K562 (cell line): Measurements from ENCODE around the gene MMP1. TPM values are rescaled to one million over a fixed set of nuclear protein-coding genes. Genes with fewer than 3 reads are reported as not detected.
A peak's percentile ranks its signal among the peaks of the same experiment; 100 is the strongest.

Experiments
- ATAC-seq: fragments of 200-7000 bp; cut with Tn5 transposase; 3 replicates; pipeline ENCODE4 v1.9.1; 2020; ENCODE audit warnings: moderate library complexity
- BruUV-seq: library from RNA; stranded (reverse); fragments of 400-500 nt; replicated peaks from 2 replicates; lab custom pipeline; 2021; lab: Mats Ljungman, UMichigan
- CTCF ChIA-PET: fragments of 300-600 bp; formaldehyde crosslinking; extraction: SDS; loops from one replicate; lab custom pipeline; 2021; ENCODE audit warnings: low intra/inter-chr PET ratio; lab: Yijun Ruan, JAX
- POLR2A ChIA-PET: fragments of 300-600, 350-650 bp; sonication (Branson Sonifier 250); formaldehyde crosslinking; extraction: SDS; loops from one replicate; lab custom pipeline; 2021; ENCODE audit warnings: antibody characterized with exemption, inconsistent platforms; lab: Yijun Ruan, JAX
- DNase-seq, 4 experiments: peaks; one replicate each; pipeline versions ENCODE4 v3.0.0 to v3.0.0-alpha.2; 2011 to 2018; ENCODE audit warnings: low spot score in 3 of 4, mixed read lengths in 3 of 4; ENCODE audit errors: extremely low read depth in 1 of 4
- FAIRE-seq: peaks from 2 replicates; lab custom pipeline; 2011; peaks lifted over from hg19 to GRCh38; lab: Jason Lieb, UNC
- H2AFZ ChIP-seq: 2 replicates; pipeline ENCODE4 v1.6.0; 2011; ENCODE audit warnings: low read depth, low read length, control low read depth, inconsistent platforms
- H3K27ac ChIP-seq: fragments of 200-600 bp; 3 replicates; pipeline ENCODE4 v1.8.0; 2011; ENCODE audit warnings: low read depth, mild to moderate bottlenecking, control low read depth, inconsistent platforms, low read length, moderate library complexity, mixed read lengths; ENCODE audit errors: extremely low read depth
- H3K27me3 ChIP-seq, 2 experiments: fragments of 300-600 bp in 1 of 2; 2 replicates in 1 of 2; 3 replicates in 1 of 2; pipeline versions ENCODE4 v1.6.0 to v1.8.0; 2011; ENCODE audit warnings: inconsistent platforms in 2 of 2, low read length in 2 of 2, mild to moderate bottlenecking in 1 of 2, mixed read lengths in 1 of 2, moderate library complexity in 1 of 2; ENCODE audit not compliant: control insufficient read depth in 2 of 2, insufficient read depth in 2 of 2
- H3K36me3 ChIP-seq: fragments of 300-600 bp; 3 replicates; pipeline ENCODE4 v1.8.0; 2011; ENCODE audit warnings: mild to moderate bottlenecking, low read length, inconsistent platforms; ENCODE audit not compliant: control insufficient read depth, insufficient read depth
- H3K4me1 ChIP-seq, 2 experiments: fragments of 200-600 bp in 1 of 2; replicated peaks in 1 of 2; 2 replicates in 1 of 2; 3 replicates in 1 of 2; pipeline versions ENCODE4 v1.5.1 to v1.8.0; 2011; ENCODE audit warnings: inconsistent platforms in 2 of 2, low read length in 2 of 2, mild to moderate bottlenecking in 1 of 2, mixed read lengths in 1 of 2, moderate library complexity in 1 of 2; ENCODE audit not compliant: control insufficient read depth in 2 of 2, insufficient read depth in 2 of 2
- H3K4me2 ChIP-seq: 2 replicates; pipeline ENCODE4 v1.6.1; 2011; ENCODE audit warnings: low read length, control low read depth, inconsistent platforms, mixed read lengths; ENCODE audit not compliant: insufficient read depth
- H3K4me3 ChIP-seq: fragments of 200-600 bp; sonication (generic), shearing (Covaris generic); 2 replicates; pipeline ENCODE4 v1.5.1; 2016; ENCODE audit warnings: control low read depth, inconsistent platforms
- H3K79me2 ChIP-seq: fragments of 200-600 bp; 3 replicates; pipeline ENCODE4 v1.8.0; 2011; ENCODE audit warnings: low read length, inconsistent platforms; ENCODE audit not compliant: control insufficient read depth, insufficient read depth
- H3K9ac ChIP-seq, 2 experiments: 2 replicates each; pipeline versions ENCODE4 v1.6.0 to v1.6.1; 2011; ENCODE audit warnings: low read depth in 2 of 2, low read length in 2 of 2, control low read depth in 1 of 2, inconsistent platforms in 1 of 2, mild to moderate bottlenecking in 1 of 2, mixed read lengths in 1 of 2; ENCODE audit not compliant: insufficient read depth in 1 of 2
- H3K9me1 ChIP-seq: one replicate; pipeline ENCODE4 v1.6.0; 2011; ENCODE audit warnings: inconsistent platforms, mild to moderate bottlenecking, low read length, moderate library complexity; ENCODE audit not compliant: control insufficient read depth, insufficient read depth
- H3K9me3 ChIP-seq: replicated peaks from 2 replicates; pipeline ENCODE4 v1.5.1; 2011; ENCODE audit warnings: low read depth, low read length, inconsistent platforms; ENCODE audit not compliant: control insufficient read depth, insufficient read depth
- H4K20me1 ChIP-seq: replicated peaks from 2 replicates; pipeline ENCODE4 v1.6.1; 2011; ENCODE audit warnings: low read length, inconsistent platforms, mixed read lengths; ENCODE audit not compliant: control insufficient read depth, insufficient read depth
- CEBPG ChIP-seq, 3 experiments: fragments of 200-800 bp in 1 of 3; sonication (Bioruptor generic) in 1 of 3; sonication (generic) in 1 of 3; formaldehyde crosslinking in 1 of 3; IDR thresholded peaks in 2 of 3; conservative IDR thresholded peaks in 1 of 3; 2 replicates each; pipeline versions ENCODE4 v1.6.1 to v1.8.0; 2016 to 2022; ENCODE audit warnings: missing compliant biosample characterization in 2 of 3, missing genetic modification characterization in 2 of 3, mild to moderate bottlenecking in 1 of 3, missing genetic modification reagents in 1 of 3
- EP400 ChIP-seq: fragments of 450-650 bp; IDR thresholded peaks from 2 replicates; pipeline ENCODE4 v1.6.1; 2017; ENCODE audit warnings: antibody characterized with exemption, mild to moderate bottlenecking, moderate library complexity
- MAFK ChIP-seq: IDR thresholded peaks from 2 replicates; pipeline ENCODE4 v1.6.1; 2011; ENCODE audit warnings: low read length, improper control_type of control experiment
- MCM2 ChIP-seq: fragments of 450-650 bp; IDR thresholded peaks from 2 replicates; pipeline ENCODE4 v1.6.1; 2017; ENCODE audit warnings: low read depth, mild to moderate bottlenecking
- MCM3 ChIP-seq: fragments of 450-650 bp; IDR thresholded peaks from 2 replicates; pipeline ENCODE4 v1.6.1; 2016
- RBM14 ChIP-seq: fragments of 200-400 bp; formaldehyde crosslinking; IDR thresholded peaks from 2 replicates; pipeline ENCODE4 v1.6.1; 2018; ENCODE audit warnings: low read depth, mild to moderate bottlenecking, low read length, moderate library complexity, borderline replicate concordance; ENCODE audit not compliant: insufficient read depth
- SPI1 ChIP-seq: IDR thresholded peaks from 2 replicates; pipeline ENCODE4 v1.6.1; 2011; ENCODE audit warnings: low read depth, low read length, control low read depth, borderline replicate concordance
- ZNF280B ChIP-seq: fragments of 250-450 bp; sonication (Bioruptor Pico); IDR thresholded peaks from 2 replicates; pipeline ENCODE4 v1.5.1; 2021; ENCODE audit warnings: mild to moderate bottlenecking
- ZNF76 ChIP-seq: fragments of 250-450 bp; sonication (Bioruptor Pico); IDR thresholded peaks from 2 replicates; pipeline ENCODE4 v1.4.0; 2020; ENCODE audit warnings: mild to moderate bottlenecking, moderate library complexity, borderline replicate concordance
- WGBS: fragments of 100-300 bp; shearing (Covaris generic); methylation state at CpG from one replicate; pipeline ENCODE4 v1.1.6; 2016; ENCODE audit warnings: low coverage, mixed read lengths; ENCODE audit not compliant: insufficient coverage; ENCODE audit errors: missing lambda C conversion rate; 5-methylcytosine and 5-hydroxymethylcytosine counted together
- in situ Hi-C: fragments of 300-500 bp; cut with MboI; formaldehyde crosslinking; loops from 4 replicates; pipeline ENCODE4 v1.15.0; 2018; ENCODE audit warnings: inconsistent platforms, mixed read lengths
- intact Hi-C: fragments of 100-400 bp; cut with micrococcal nuclease; formaldehyde crosslinking; loops from 2 replicates; pipeline ENCODE4 v1.14.2; 2022
- polyA plus RNA-seq, 8 experiments: library from polyadenylated mRNA; depleted of rRNA in 4 of 8; stranded (reverse) in 5 of 8; unstranded in 3 of 8; fragments of >200 nt; fragmentation: Nextera tagmentation in 2 of 8; fragmentation: Illumina TruSeq in 1 of 8; extraction: Ambion mirVana in 2 of 8; extraction: Trizol in 1 of 8; gene quantifications; 2 replicates each; pipeline versions ENCODE4 v1.2.1 to v1.2.3, GENCODE V29; 2011 to 2014; ENCODE audit warnings: inconsistent platforms in 1 of 8, missing spikeins in 1 of 8
- total RNA-seq, 7 experiments: library from RNA; depleted of rRNA in 6 of 7; stranded (reverse); fragments of >200 nt in 6 of 7; fragmentation: Illumina TruSeq in 2 of 7; extraction: Trizol in 2 of 7; gene quantifications; 2 replicates each; pipeline versions ENCODE4 v1.2.1 to v1.2.3, GENCODE V29; 2011 to 2021; ENCODE audit warnings: low replicate concordance in 1 of 7
- TF ChIP-seq, protein P1 (sequence below), 2 experiments: fragments of 450-650 bp in 1 of 2; sonication (generic) in 1 of 2; formaldehyde crosslinking in 1 of 2; IDR thresholded peaks in 1 of 2; conservative IDR thresholded peaks in 1 of 2; 2 replicates each; pipeline versions ENCODE4 v1.6.1 to v1.8.1; 2016 to 2023; ENCODE audit warnings: mild to moderate bottlenecking in 2 of 2, moderate library complexity in 2 of 2, inconsistent platforms in 1 of 2, missing genetic modification reagents in 1 of 2

Gene MMP1
- total and polyA plus RNA-seq, 9 of the 15 experiments (the other 6 are each of a cell fraction or from before 2014, with no cell fraction given): 0.06 to 0.33 (median 0.15) TPM; not detected in 2

DNA sequence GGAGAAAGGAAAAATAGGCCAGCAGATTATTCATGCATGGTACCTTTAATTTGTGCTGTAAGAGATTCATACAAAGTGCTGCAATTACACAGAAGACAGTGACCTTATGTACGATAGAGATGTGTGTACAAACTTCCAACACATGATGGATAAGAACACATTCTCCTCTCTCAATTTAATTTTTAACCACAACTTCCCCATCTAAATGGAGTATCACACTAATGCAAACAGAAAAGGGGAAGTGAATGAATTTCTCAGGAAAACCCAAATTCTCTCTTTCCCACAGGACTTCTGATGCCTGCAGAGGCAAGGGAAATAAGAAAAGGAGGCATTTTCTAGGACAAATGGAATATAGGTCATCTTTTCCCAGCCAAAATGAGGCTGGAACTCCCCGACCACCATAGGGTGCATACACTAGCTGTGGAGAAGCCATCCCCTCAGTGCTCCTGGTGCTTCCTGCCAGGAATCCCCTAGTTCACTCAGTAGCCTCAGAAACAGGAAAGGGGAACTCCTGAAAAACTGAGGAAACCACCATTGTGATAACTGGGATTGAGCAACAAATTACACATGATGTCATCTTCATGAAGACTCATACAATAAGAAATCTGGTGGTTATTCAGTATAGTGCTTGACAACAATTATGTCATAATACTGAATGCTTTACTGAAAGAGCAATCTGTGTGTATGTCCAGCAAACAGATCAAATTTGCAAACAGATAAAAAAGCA is 40.0 kb downstream of the MMP1 start:
- H4K20me1 ChIP-seq: no peaks in the 10 kb centered on the region
- no peaks in the 10 kb centered on the region for H3K27me3 ChIP-seq
- DNase-seq (no peak), FAIRE-seq (no peak), ATAC-seq (no peak)
- BruUV-seq: no TSS peak
- no peak overlapping the region for H3K27ac ChIP-seq
- no peak overlapping the region for H3K9ac ChIP-seq
- H3K79me2 ChIP-seq: no peaks in the 10 kb centered on the region
- H2AFZ ChIP-seq: no peak overlapping the region
- TF ChIP-seq CEBPG (CRISPR knock-in tag; IDR thresholded peaks at IDR 0.05): no peak
- TF ChIP-seq CEBPG (tag; conservative IDR thresholded peaks at IDR 0.05 in 1 of 2, IDR thresholded peaks at IDR 0.05 in 1 of 2): peak; percentile 32 to 47; a peak in 1 of 4 replicates
- TF ChIP-seq MAFK: no peak
- TF ChIP-seq MCM2: no peak
- no peak for TF ChIP-seq ZNF280B (CRISPR knock-in tag)
- TF ChIP-seq RBM14: no peak
- TF ChIP-seq, protein P1, sequence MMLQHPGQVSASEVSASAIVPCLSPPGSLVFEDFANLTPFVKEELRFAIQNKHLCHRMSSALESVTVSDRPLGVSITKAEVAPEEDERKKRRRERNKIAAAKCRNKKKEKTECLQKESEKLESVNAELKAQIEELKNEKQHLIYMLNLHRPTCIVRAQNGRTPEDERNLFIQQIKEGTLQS (IDR thresholded peaks at IDR 0.05): no peak
- TF ChIP-seq, protein P1 (CRISPR knock-in tag; conservative IDR thresholded peaks at IDR 0.05): no peak
- TF ChIP-seq SPI1: peak; percentile 51; the same call in 1 of the 2 replicates
- no peak for TF ChIP-seq ZNF76
- TF ChIP-seq MCM3: no peak
- no peak for TF ChIP-seq EP400
- H3K4me1 ChIP-seq: no peaks in the 10 kb centered on the region
- no peak overlapping the region for H3K4me3 ChIP-seq
- H3K4me2 ChIP-seq: no peak overlapping the region
- ChIA-PET POLR2A (no interaction called here), CTCF (no interaction called here)
- 0% methylated on average over 2 of the region's 2 CpGs for WGBS
- in situ Hi-C loops (no loop called here), intact Hi-C loops (no loop called here)
- H3K9me1 ChIP-seq: no peaks in the 10 kb centered on the region
- H3K9me3 ChIP-seq: no peaks in the 10 kb centered on the region
- no peaks in the 10 kb centered on the region for H3K36me3 ChIP-seq
